Sigmoid colon (tissue), 7 donors: ENCODE data around the gene ANKRD27. TPM values are rescaled to one million over a fixed set of nuclear protein-coding genes. Genes with fewer than 3 reads are reported as not detected.

Source experiments
- DNase-seq: peaks from one replicate; pipeline ENCODE4 v3.0.0-alpha.2; 2019
- H3K27ac ChIP-seq, 4 donors: fragments of 200-600 bp; sonication (generic); one replicate each; pipeline ENCODE4 v1.5.1; 2016 to 2019; ENCODE audit warnings: mild to moderate bottlenecking in 1 of 4
- H3K27me3 ChIP-seq, 3 donors: fragments of 200-600 bp; sonication (generic); one replicate each; pipeline ENCODE4 v1.5.1; 2019; ENCODE audit warnings: mild to moderate bottlenecking in 1 of 3
- H3K36me3 ChIP-seq, 4 donors: fragments of 200-600 bp; sonication (generic); one replicate each; pipeline ENCODE4 v1.5.1; 2016 to 2019
- H3K4me1 ChIP-seq, 4 donors: fragments of 200-600 bp; sonication (generic); one replicate each; pipeline ENCODE4 v1.5.1; 2017 to 2019
- H3K4me3 ChIP-seq, 4 donors: fragments of 200-600 bp; sonication (generic); one replicate each; pipeline ENCODE4 v1.5.1; 2017 to 2019; ENCODE audit warnings: mild to moderate bottlenecking in 2 of 4, moderate library complexity in 1 of 4
- H3K9me3 ChIP-seq, 4 donors: fragments of 200-600 bp in 3 of 4; sonication (generic) in 3 of 4; one replicate each; pipeline versions ENCODE4 v1.5.1 to v1.6.1; 2013 to 2019
- CTCF ChIP-seq, 4 experiments: fragments of 450-650 bp in 3 of 4; fragments of 200-600 bp in 1 of 4; IDR thresholded peaks; one replicate each; pipeline ENCODE4 v1.5.1; 2016 to 2019; ENCODE audit warnings: antibody characterized with exemption in 4 of 4, mild to moderate bottlenecking in 3 of 4, moderate library complexity in 2 of 4
- EP300 ChIP-seq, 4 donors: sonication (generic); formaldehyde crosslinking; IDR thresholded peaks; one replicate each; pipeline ENCODE4 v1.6.1; 2017; ENCODE audit warnings: antibody characterized with exemption in 4 of 4
- POLR2A ChIP-seq, 2 donors: fragments of 450-650 bp; IDR thresholded peaks; one replicate each; pipeline ENCODE4 v1.6.1; 2016; ENCODE audit warnings: antibody characterized with exemption in 2 of 2, mild to moderate bottlenecking in 2 of 2, moderate library complexity in 2 of 2
- POLR2AphosphoS5 ChIP-seq, 4 donors: sonication (generic); formaldehyde crosslinking; IDR thresholded peaks; one replicate each; pipeline ENCODE4 v1.6.1; 2017; ENCODE audit warnings: antibody characterized with exemption in 4 of 4
- WGBS, 2 donors: extraction: QIAGEN DNeasy Blood & Tissue Kit; methylation state at CpG; one replicate each; pipeline ENCODE4 v1.1.7; 2013; 5-methylcytosine and 5-hydroxymethylcytosine counted together
- intact Hi-C: fragments of 100-400 bp; cut with DNase I; formaldehyde crosslinking; loops from one replicate; pipeline ENCODE4 v1.15.1; 2023
- polyA plus RNA-seq, 3 donors: library from polyadenylated mRNA; stranded (reverse); fragments of 200-250 nt; gene quantifications; one replicate each; pipeline ENCODE4 v1.2.3, GENCODE V29; 2013
- total RNA-seq, 4 donors: library from RNA; depleted of rRNA; stranded (reverse); fragments of >200 nt; gene quantifications; one replicate each; pipeline ENCODE4 v1.1.0, GENCODE V29; 2016
- donor health status: healthy with polysubstance abuse.
- donor health status: Bipolar disorder and iron deficiency.
- donor health status: healthy.

The ANKRD27 gene
- total and polyA plus RNA-seq, 7 donors: 13.8 to 48.5 (median 34.1) TPM

GRCh38 chr19:32605544-32605943 lies 69.4 kb downstream of the ANKRD27 start:
- TF ChIP-seq CTCF (IDR thresholded peaks at IDR 0.05) (no peak), EP300 (IDR thresholded peaks at IDR 0.05) (no peak), POLR2A (IDR thresholded peaks at IDR 0.05) (no peak), POLR2AphosphoS5 (IDR thresholded peaks at IDR 0.05) (no peak)
- H3K27ac ChIP-seq: no peak overlapping the region
- 96 to 97% methylated on average over 21 of the region's 21 CpGs for WGBS, 2 donors
- peaks cover 29 to 87% (median 44%) of the 10 kb centered on the region in 4 donors for H3K36me3 ChIP-seq
- H3K9me3 ChIP-seq: no peaks in the 10 kb centered on the region
- H3K4me3 ChIP-seq: no peak overlapping the region
- no peaks in the 10 kb centered on the region for H3K4me1 ChIP-seq
- H3K27me3 ChIP-seq: no peaks in the 10 kb centered on the region
- intact Hi-C loops: no loop called here
- no peak for DNase-seq

- H3K4me1 ChIP-seq: no peaks in the 10 kb centered on the region
- H3K4me3 ChIP-seq: no peak overlapping the region
- DNase-seq: no peak
- WGBS, 2 donors: 97 to 98% methylated on average over 14 of the region's 14 CpGs
- no peak overlapping the region for H3K27ac ChIP-seq
- no peak for TF ChIP-seq POLR2A (IDR thresholded peaks at IDR 0.05)
- no peak for TF ChIP-seq EP300 (IDR thresholded peaks at IDR 0.05)
- TF ChIP-seq POLR2AphosphoS5 (IDR thresholded peaks at IDR 0.05): no peak
- TF ChIP-seq CTCF (IDR thresholded peaks at IDR 0.05): no peak
- peaks cover 30 to 90% (median 44%) of the 10 kb centered on the region in 4 donors for H3K36me3 ChIP-seq
- no peaks in the 10 kb centered on the region for H3K9me3 ChIP-seq
- intact Hi-C loops: no loop called here
- H3K27me3 ChIP-seq: no peaks in the 10 kb centered on the region
Observed at GRCh38 chr19:32603961-32604360, 71.0 kb downstream of the ANKRD27 start.

GRCh38 chr19:32599736-32600157 lies 75.2 kb downstream of the ANKRD27 start:
- no peak for DNase-seq
- Histone ChIP-seq H3K9me3 (no peaks in the 10 kb centered on the region), H3K27me3 (no peaks in the 10 kb centered on the region), H3K27ac (no peak overlapping the region), H3K36me3 (peaks cover 32 to 93% (median 53%) of the 10 kb centered on the region in 4 donors), H3K4me1 (no peaks in the 10 kb centered on the region), H3K4me3 (no peak overlapping the region)
- no peak for TF ChIP-seq POLR2AphosphoS5 (IDR thresholded peaks at IDR 0.05)
- peak; percentile 32 to 84 (median 68) for TF ChIP-seq CTCF (IDR thresholded peaks at IDR 0.05)
- no peak for TF ChIP-seq EP300 (IDR thresholded peaks at IDR 0.05)
- TF ChIP-seq POLR2A (IDR thresholded peaks at IDR 0.05): no peak
- 9 to 16% methylated on average over 2 of the region's 2 CpGs for WGBS, 2 donors
- intact Hi-C loops: no loop called here

GRCh38 chr19:32599258-32599657 lies 75.7 kb downstream of the ANKRD27 start:
- H3K36me3 ChIP-seq: peaks cover 30 to 93% (median 53%) of the 10 kb centered on the region in 4 donors
- no peak overlapping the region for H3K27ac ChIP-seq
- intact Hi-C loops: no loop called here
- WGBS, 2 donors: 85 to 89% methylated on average over 6 of the region's 6 CpGs
- no peak for TF ChIP-seq POLR2AphosphoS5 (IDR thresholded peaks at IDR 0.05)
- TF ChIP-seq POLR2A (IDR thresholded peaks at IDR 0.05): no peak
- TF ChIP-seq CTCF (IDR thresholded peaks at IDR 0.05): no peak
- TF ChIP-seq EP300 (IDR thresholded peaks at IDR 0.05): no peak
- no peaks in the 10 kb centered on the region for H3K27me3 ChIP-seq
- no peak for DNase-seq
- no peaks in the 10 kb centered on the region for H3K4me1 ChIP-seq
- H3K4me3 ChIP-seq: no peak overlapping the region
- H3K9me3 ChIP-seq: no peaks in the 10 kb centered on the region

- H3K9me3 ChIP-seq: no peaks in the 10 kb centered on the region
- no peak for DNase-seq
- no peak for TF ChIP-seq CTCF (IDR thresholded peaks at IDR 0.05)
- TF ChIP-seq POLR2AphosphoS5 (IDR thresholded peaks at IDR 0.05): no peak
- no peak for TF ChIP-seq POLR2A (IDR thresholded peaks at IDR 0.05)
- TF ChIP-seq EP300 (IDR thresholded peaks at IDR 0.05): no peak
- H3K4me3 ChIP-seq: no peak overlapping the region
- intact Hi-C loops: no loop called here
- WGBS, 2 donors: 94 to 96% methylated on average over 11 of the region's 11 CpGs
- peaks cover 24 to 91% (median 45%) of the 10 kb centered on the region in 4 donors for H3K36me3 ChIP-seq
- H3K27me3 ChIP-seq: no peaks in the 10 kb centered on the region
- H3K27ac ChIP-seq: no peak overlapping the region
- H3K4me1 ChIP-seq: no peaks in the 10 kb centered on the region
Observed at GRCh38 chr19:32598022-32598421, 77.0 kb downstream of the ANKRD27 start.
